HepG2 (cell line): ENCODE data around the gene GMEB2. TPM values are rescaled to one million over a fixed set of nuclear protein-coding genes. Genes with fewer than 3 reads are reported as not detected.
A peak's percentile ranks its signal among the peaks of the same experiment; 100 is the strongest.

ENCODE experiments used
- ELF3 ChIP-seq: IDR thresholded peaks from 2 replicates; pipeline ENCODE4 v1.6.1; 2016; ENCODE audit warnings: missing genetic modification reagents, missing compliant biosample characterization
- NFYC ChIP-seq: IDR thresholded peaks from 2 replicates; pipeline ENCODE4 v1.6.1; 2016; ENCODE audit warnings: missing genetic modification reagents, missing compliant biosample characterization
- PLRG1 ChIP-seq: fragments of 450-650 bp; conservative IDR thresholded peaks from 2 replicates; pipeline ENCODE4 v1.6.1; 2016
- RARG ChIP-seq: sonication (generic); formaldehyde crosslinking; IDR thresholded peaks from 2 replicates; pipeline ENCODE4 v1.4.0; 2020; ENCODE audit warnings: low read depth, mild to moderate bottlenecking, missing genetic modification reagents
- SIN3A ChIP-seq: IDR thresholded peaks from 2 replicates; pipeline ENCODE4 v1.6.1; 2011; ENCODE audit warnings: low read depth, mild to moderate bottlenecking, control low read depth, low read length, borderline replicate concordance
- SRY ChIP-seq: sonication (generic); formaldehyde crosslinking; IDR thresholded peaks from 2 replicates; pipeline ENCODE4 v1.8.0; 2022; ENCODE audit warnings: mild to moderate bottlenecking, missing genetic modification reagents
- ZIK1 ChIP-seq: sonication (generic); formaldehyde crosslinking; IDR thresholded peaks from 2 replicates; pipeline ENCODE4 v1.5.0; 2020; ENCODE audit warnings: mild to moderate bottlenecking, low read depth, missing genetic modification reagents, borderline replicate concordance
- ZNF556 ChIP-seq: sonication (generic); formaldehyde crosslinking; IDR thresholded peaks from 2 replicates; pipeline ENCODE4 v1.4.0; 2020; ENCODE audit warnings: mild to moderate bottlenecking, missing genetic modification reagents, borderline replicate concordance
- ZNF567 ChIP-seq: sonication (generic); formaldehyde crosslinking; IDR thresholded peaks from 2 replicates; pipeline ENCODE4 v1.8.1; 2023; ENCODE audit warnings: mild to moderate bottlenecking, missing genetic modification reagents, borderline replicate concordance
- ZNF629 ChIP-seq: sonication (generic); formaldehyde crosslinking; conservative IDR thresholded peaks from 2 replicates; pipeline ENCODE4 v1.5.0; 2020; ENCODE audit warnings: missing genetic modification reagents
- ZNF678 ChIP-seq: sonication (generic); formaldehyde crosslinking; IDR thresholded peaks from 2 replicates; pipeline ENCODE4 v1.4.0; 2020; ENCODE audit warnings: mild to moderate bottlenecking, missing genetic modification reagents
- ZSCAN31 ChIP-seq: sonication (generic); formaldehyde crosslinking; IDR thresholded peaks from 2 replicates; pipeline ENCODE4 v1.5.0; 2020; ENCODE audit warnings: low read depth, mild to moderate bottlenecking, missing genetic modification reagents
- polyA plus RNA-seq, 8 experiments: library from polyadenylated mRNA; depleted of rRNA in 3 of 8; stranded (reverse) in 7 of 8; unstranded in 1 of 8; fragments of >200 nt; fragmentation: Illumina TruSeq in 4 of 8; extraction: Trizol in 4 of 8; gene quantifications; 2 replicates each; pipeline versions ENCODE4 v1.2.1 to v1.2.3, GENCODE V29; 2011 to 2016; ENCODE audit warnings: low read depth in 4 of 8, missing spikeins in 1 of 8, mixed read lengths in 1 of 8; ENCODE audit not compliant: insufficient read depth in 1 of 8
- total RNA-seq, 5 experiments: library from RNA; depleted of rRNA; stranded (reverse); fragments of >200 nt; fragmentation: Illumina TruSeq; extraction: Trizol; gene quantifications; 2 replicates each; pipeline ENCODE4 v1.2.3, GENCODE V29; 2016; ENCODE audit warnings: low read depth in 1 of 5
- TF ChIP-seq, protein P1 (sequence below): sonication (generic); formaldehyde crosslinking; IDR thresholded peaks from 2 replicates; pipeline ENCODE4 v1.4.0; 2020; ENCODE audit warnings: missing genetic modification reagents, borderline replicate concordance
- TF ChIP-seq, protein P2 (sequence below): sonication (generic); formaldehyde crosslinking; IDR thresholded peaks from 2 replicates; pipeline ENCODE4 v1.8.1; 2023; ENCODE audit warnings: mild to moderate bottlenecking, moderate library complexity, missing genetic modification reagents
- TF ChIP-seq, protein P3 (sequence below): sonication (generic); formaldehyde crosslinking; IDR thresholded peaks from 2 replicates; pipeline ENCODE4 v1.5.0; 2020; ENCODE audit warnings: mild to moderate bottlenecking, missing genetic modification reagents, borderline replicate concordance
- TF ChIP-seq, protein P4 (sequence below): IDR thresholded peaks from 2 replicates; pipeline ENCODE4 v1.4.0; 2020; ENCODE audit warnings: mild to moderate bottlenecking, missing genetic modification reagents
- TF ChIP-seq, protein P5 (sequence below): sonication (generic); formaldehyde crosslinking; IDR thresholded peaks from 2 replicates; pipeline ENCODE4 v1.9.0; 2021; ENCODE audit warnings: missing genetic modification reagents, mild to moderate bottlenecking, borderline replicate concordance

The GMEB2 gene
- total and polyA plus RNA-seq, 2 of the 13 experiments (the other 11 are each of a cell fraction or from before 2014, with no cell fraction given) = 10.6 to 12.4 TPM

DNA sequence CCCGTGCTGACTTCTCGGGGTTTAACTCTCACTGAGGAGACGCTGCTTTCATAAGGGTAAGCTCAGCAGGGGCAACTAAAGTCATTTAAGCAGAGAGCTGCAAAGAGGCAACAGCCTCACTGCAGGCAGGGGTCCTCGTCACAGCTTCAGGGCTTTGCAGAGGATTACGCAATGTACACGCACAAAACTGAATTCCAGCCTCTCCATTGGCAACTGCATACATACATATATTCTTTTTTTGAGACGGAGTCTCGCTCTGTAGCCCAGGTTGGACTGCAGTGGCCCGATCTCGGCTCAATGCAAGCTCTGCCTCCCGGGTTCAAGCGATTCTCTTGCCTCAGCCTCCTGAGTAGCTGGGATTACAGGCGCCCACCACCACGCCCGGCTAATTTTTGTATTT lies 2.4 kb downstream of the GMEB2 start (continued):
- 0 out of 2 replicates have a peak, but pooled peaks have one; percentile 29 for TF ChIP-seq ZSCAN31 (CRISPR knock-in tag)
- TF ChIP-seq ELF3 (CRISPR knock-in tag) = 0 out of 2 replicates have a peak, but pooled peaks have one; percentile 20
- TF ChIP-seq, protein P1, sequence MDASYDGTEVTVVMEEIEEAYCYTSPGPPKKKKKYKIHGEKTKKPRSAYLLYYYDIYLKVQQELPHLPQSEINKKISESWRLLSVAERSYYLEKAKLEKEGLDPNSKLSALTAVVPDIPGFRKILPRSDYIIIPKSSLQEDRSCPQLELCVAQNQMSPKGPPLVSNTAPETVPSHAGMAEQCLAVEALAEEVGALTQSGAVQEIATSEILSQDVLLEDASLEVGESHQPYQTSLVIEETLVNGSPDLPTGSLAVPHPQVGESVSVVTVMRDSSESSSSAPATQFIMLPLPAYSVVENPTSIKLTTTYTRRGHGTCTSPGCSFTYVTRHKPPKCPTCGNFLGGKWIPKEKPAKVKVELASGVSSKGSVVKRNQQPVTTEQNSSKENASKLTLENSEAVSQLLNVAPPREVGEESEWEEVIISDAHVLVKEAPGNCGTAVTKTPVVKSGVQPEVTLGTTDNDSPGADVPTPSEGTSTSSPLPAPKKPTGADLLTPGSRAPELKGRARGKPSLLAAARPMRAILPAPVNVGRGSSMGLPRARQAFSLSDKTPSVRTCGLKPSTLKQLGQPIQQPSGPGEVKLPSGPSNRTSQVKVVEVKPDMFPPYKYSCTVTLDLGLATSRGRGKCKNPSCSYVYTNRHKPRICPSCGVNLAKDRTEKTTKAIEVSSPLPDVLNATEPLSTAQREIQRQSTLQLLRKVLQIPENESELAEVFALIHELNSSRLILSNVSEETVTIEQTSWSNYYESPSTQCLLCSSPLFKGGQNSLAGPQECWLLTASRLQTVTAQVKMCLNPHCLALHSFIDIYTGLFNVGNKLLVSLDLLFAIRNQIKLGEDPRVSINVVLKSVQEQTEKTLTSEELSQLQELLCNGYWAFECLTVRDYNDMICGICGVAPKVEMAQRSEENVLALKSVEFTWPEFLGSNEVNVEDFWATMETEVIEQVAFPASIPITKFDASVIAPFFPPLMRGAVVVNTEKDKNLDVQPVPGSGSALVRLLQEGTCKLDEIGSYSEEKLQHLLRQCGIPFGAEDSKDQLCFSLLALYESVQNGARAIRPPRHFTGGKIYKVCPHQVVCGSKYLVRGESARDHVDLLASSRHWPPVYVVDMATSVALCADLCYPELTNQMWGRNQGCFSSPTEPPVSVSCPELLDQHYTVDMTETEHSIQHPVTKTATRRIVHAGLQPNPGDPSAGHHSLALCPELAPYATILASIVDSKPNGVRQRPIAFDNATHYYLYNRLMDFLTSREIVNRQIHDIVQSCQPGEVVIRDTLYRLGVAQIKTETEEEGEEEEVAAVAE (CRISPR knock-in tag) = 0 out of 2 replicates have a peak, but pooled peaks have one; percentile 14
- no peak for TF ChIP-seq ZNF567 (CRISPR knock-in tag)
- TF ChIP-seq PLRG1 = no peak
- no peak for TF ChIP-seq RARG (CRISPR knock-in tag)
- TF ChIP-seq SIN3A = no peak
- TF ChIP-seq NFYC (CRISPR knock-in tag) = no peak
- TF ChIP-seq, protein P2, sequence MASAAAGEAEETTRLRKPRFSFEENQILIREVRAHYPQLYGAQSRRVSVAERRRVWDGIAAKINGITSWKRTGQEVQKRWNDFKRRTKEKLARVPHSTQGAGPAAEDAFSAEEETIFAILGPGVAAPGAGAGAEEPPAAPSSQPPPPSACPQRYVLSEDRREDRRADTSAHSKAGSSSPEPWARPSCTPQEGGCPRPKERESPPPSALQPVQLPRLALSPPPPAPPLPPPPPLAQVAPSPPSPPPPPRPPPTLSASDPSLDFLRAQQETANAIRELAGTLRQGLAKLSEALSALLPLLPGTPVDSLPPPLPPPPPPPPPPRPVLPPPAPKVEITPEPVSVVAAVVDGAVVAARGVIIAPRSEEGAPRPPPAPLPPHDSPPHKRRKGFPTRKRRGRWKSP = 0 out of 2 replicates have a peak, but pooled peaks have one; percentile 26
- no peak for TF ChIP-seq ZNF678 (CRISPR knock-in tag)
- TF ChIP-seq, protein P3, sequence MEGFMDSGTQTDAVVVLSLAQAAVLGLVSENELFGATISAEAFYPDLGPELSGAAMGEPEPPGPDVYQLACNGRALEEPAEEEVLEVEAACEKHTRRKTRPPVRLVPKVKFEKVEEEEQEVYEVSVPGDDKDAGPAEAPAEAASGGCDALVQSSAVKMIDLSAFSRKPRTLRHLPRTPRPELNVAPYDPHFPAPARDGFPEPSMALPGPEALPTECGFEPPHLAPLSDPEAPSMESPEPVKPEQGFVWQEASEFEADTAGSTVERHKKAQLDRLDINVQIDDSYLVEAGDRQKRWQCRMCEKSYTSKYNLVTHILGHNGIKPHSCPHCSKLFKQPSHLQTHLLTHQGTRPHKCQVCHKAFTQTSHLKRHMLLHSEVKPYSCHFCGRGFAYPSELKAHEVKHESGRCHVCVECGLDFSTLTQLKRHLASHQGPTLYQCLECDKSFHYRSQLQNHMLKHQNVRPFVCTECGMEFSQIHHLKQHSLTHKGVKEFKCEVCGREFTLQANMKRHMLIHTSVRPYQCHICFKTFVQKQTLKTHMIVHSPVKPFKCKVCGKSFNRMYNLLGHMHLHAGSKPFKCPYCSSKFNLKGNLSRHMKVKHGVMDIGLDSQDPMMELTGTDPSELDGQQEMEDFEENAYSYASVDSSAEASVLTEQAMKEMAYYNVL (CRISPR knock-in tag) = no peak
- no peak for TF ChIP-seq ZIK1 (CRISPR knock-in tag)
- TF ChIP-seq ZNF556 (CRISPR knock-in tag) = no peak
- no peak for TF ChIP-seq ZNF629
- TF ChIP-seq, protein P4, sequence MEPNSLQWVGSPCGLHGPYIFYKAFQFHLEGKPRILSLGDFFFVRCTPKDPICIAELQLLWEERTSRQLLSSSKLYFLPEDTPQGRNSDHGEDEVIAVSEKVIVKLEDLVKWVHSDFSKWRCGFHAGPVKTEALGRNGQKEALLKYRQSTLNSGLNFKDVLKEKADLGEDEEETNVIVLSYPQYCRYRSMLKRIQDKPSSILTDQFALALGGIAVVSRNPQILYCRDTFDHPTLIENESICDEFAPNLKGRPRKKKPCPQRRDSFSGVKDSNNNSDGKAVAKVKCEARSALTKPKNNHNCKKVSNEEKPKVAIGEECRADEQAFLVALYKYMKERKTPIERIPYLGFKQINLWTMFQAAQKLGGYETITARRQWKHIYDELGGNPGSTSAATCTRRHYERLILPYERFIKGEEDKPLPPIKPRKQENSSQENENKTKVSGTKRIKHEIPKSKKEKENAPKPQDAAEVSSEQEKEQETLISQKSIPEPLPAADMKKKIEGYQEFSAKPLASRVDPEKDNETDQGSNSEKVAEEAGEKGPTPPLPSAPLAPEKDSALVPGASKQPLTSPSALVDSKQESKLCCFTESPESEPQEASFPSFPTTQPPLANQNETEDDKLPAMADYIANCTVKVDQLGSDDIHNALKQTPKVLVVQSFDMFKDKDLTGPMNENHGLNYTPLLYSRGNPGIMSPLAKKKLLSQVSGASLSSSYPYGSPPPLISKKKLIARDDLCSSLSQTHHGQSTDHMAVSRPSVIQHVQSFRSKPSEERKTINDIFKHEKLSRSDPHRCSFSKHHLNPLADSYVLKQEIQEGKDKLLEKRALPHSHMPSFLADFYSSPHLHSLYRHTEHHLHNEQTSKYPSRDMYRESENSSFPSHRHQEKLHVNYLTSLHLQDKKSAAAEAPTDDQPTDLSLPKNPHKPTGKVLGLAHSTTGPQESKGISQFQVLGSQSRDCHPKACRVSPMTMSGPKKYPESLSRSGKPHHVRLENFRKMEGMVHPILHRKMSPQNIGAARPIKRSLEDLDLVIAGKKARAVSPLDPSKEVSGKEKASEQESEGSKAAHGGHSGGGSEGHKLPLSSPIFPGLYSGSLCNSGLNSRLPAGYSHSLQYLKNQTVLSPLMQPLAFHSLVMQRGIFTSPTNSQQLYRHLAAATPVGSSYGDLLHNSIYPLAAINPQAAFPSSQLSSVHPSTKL (CRISPR knock-in tag) = peak; percentile 31
- TF ChIP-seq SRY (CRISPR knock-in tag) = peak; percentile 24; the same call in 1 of the 2 replicates
- TF ChIP-seq, protein P5, sequence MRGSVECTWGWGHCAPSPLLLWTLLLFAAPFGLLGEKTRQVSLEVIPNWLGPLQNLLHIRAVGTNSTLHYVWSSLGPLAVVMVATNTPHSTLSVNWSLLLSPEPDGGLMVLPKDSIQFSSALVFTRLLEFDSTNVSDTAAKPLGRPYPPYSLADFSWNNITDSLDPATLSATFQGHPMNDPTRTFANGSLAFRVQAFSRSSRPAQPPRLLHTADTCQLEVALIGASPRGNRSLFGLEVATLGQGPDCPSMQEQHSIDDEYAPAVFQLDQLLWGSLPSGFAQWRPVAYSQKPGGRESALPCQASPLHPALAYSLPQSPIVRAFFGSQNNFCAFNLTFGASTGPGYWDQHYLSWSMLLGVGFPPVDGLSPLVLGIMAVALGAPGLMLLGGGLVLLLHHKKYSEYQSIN = no peak
